GM20000 (cell line): ENCODE measurements around the gene BOLA2B.

ENCODE experiments used
- DNase-seq: peaks from one replicate; pipeline ENCODE4 v3.0.0; 2012; ENCODE audit warnings: low spot score
- TF ChIP-seq, protein P1 (sequence below): IDR thresholded peaks from 2 replicates; pipeline ENCODE4 v1.5.1; 2012; ENCODE audit warnings: mild to moderate bottlenecking, control low read depth; ENCODE audit errors: extremely low read depth, missing control alignments

BOLA2B gene

DNA sequence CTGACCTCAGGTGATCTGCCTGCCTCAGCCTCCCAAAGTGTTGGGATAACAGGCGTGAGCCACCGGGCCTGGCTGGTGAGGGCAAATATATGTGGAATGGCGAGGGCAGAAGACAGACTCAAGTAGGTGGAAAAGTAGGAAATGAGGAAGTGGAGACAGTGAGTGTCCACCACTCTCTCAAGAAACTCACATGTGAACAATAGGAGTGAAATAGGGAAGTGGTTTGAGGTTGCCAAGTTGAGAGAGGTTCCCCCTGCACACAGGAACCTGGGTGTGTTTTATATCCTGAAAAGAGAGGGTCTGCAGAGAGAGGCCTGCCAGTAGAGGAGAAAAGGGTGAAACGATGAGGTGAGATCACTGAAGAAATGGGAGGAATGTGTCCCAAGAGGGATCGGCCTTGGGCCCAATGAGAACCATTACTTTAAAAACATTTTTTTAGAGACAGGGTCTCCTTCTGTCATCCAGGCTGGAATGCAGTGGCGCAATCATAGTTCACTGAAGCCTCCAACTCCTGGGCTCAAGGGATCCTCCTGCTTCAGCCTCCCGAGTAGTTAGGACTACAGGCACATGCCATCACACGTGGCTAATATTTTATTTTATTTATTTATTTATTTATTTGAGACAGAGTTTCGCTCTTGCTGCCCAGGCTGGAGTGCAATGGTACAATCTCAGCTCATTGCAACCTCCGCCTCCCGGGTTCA is 27.1 kb downstream of the BOLA2B start:
- TF ChIP-seq, protein P1, sequence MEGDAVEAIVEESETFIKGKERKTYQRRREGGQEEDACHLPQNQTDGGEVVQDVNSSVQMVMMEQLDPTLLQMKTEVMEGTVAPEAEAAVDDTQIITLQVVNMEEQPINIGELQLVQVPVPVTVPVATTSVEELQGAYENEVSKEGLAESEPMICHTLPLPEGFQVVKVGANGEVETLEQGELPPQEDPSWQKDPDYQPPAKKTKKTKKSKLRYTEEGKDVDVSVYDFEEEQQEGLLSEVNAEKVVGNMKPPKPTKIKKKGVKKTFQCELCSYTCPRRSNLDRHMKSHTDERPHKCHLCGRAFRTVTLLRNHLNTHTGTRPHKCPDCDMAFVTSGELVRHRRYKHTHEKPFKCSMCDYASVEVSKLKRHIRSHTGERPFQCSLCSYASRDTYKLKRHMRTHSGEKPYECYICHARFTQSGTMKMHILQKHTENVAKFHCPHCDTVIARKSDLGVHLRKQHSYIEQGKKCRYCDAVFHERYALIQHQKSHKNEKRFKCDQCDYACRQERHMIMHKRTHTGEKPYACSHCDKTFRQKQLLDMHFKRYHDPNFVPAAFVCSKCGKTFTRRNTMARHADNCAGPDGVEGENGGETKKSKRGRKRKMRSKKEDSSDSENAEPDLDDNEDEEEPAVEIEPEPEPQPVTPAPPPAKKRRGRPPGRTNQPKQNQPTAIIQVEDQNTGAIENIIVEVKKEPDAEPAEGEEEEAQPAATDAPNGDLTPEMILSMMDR: no peak
- DNase-seq: peak; percentile 88

GRCh38 chr16:30163538-30163937 is 29.9 kb downstream of the BOLA2B start:
- TF ChIP-seq, protein P1: no peak
- no peak for DNase-seq

DNA sequence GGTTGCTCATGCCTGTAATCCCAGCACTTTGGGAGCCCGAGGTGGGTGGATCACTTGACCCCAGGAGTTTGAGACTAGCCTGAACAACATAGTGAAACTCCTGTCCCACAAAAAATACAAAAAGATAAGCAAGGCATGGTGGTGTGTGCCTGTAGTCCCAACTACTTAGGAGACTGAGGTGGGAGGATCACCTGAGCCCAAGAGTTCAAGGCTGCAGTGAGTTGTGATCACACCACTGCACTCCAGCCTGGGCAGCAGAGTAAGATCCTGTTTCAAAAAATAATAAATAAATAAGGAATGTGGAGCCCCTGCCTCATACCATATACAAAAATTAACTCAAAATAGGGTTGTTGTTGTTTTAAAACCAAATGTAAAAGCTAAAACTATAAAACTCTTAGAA is 36.3 kb downstream of the BOLA2B start:
- TF ChIP-seq, protein P1: no peak
- no peak for DNase-seq

DNA sequence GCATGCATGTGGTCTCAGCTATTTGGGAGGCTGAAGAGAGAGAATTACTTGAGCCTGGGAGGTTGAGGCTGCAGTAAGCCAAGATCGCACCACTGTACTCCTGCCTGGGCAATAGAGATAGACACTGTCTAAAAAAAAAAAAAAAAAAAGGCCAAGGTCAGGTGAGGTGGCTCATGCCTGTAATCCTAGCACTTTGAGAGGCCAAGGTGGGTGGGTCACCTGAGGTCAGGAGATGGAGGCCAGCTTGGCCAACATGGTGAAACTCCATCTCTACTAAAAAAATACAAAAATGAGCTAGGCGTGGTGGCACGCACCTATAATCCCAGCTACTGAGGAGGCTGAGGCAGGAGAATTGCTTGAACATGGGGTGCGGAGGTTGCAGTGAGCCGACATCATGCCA is 38.3 kb downstream of the BOLA2B start:
- TF ChIP-seq, protein P1: no peak
- DNase-seq: no peak

DNA sequence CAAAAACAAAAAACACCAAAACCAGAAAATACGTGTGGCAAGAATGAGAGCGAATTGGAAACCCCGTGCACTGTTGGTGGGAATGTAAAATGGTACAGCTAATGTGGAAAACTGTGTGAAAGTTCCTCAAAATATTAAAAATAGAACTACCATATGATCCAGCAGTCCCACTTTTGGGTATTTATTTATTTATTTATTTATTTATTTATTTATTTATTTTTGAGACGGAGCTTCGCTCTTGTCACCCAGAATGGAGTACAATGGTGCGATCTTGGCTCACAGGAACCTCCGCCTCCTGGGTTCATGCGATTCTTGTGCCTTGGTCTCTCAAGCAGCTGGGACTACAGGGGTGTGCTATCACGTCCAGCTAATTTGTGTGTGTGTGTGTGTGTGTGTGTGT is 40.9 kb downstream of the BOLA2B start:
- no peak for DNase-seq
- TF ChIP-seq, protein P1: no peak

- TF ChIP-seq, protein P1: no peak
- no peak for DNase-seq
Measured at GRCh38 chr16:30151091-30151490, 42.4 kb downstream of the BOLA2B start.

- TF ChIP-seq, protein P1: no peak
- no peak for DNase-seq
Measured at GRCh38 chr16:30149250-30149930, 44.1 kb downstream of the BOLA2B start.
